ENCODE measurements around the gene RABL2B. TPM values are rescaled to one million over a fixed set of nuclear protein-coding genes. Genes with fewer than 3 reads are reported as not detected.
"Not testable (repeated sequence)": the region's sequence is repeated elsewhere in the genome, so short reads cannot be mapped to it uniquely, and the experiment has no call there.

RABL2B gene
- total RNA-seq (2014; rRNA removed; shearing (Covaris generic)) = 12.5 and 20.8 TPM in 2 replicates
- polyA plus RNA-seq (2015; cell fraction: cytosol; rRNA removed) = 22.3 and 25.2 TPM in 2 replicates
- polyA plus RNA-seq (2015; cell fraction: nucleus; rRNA removed) = 51.6 and 70.0 TPM in 2 replicates

DNA sequence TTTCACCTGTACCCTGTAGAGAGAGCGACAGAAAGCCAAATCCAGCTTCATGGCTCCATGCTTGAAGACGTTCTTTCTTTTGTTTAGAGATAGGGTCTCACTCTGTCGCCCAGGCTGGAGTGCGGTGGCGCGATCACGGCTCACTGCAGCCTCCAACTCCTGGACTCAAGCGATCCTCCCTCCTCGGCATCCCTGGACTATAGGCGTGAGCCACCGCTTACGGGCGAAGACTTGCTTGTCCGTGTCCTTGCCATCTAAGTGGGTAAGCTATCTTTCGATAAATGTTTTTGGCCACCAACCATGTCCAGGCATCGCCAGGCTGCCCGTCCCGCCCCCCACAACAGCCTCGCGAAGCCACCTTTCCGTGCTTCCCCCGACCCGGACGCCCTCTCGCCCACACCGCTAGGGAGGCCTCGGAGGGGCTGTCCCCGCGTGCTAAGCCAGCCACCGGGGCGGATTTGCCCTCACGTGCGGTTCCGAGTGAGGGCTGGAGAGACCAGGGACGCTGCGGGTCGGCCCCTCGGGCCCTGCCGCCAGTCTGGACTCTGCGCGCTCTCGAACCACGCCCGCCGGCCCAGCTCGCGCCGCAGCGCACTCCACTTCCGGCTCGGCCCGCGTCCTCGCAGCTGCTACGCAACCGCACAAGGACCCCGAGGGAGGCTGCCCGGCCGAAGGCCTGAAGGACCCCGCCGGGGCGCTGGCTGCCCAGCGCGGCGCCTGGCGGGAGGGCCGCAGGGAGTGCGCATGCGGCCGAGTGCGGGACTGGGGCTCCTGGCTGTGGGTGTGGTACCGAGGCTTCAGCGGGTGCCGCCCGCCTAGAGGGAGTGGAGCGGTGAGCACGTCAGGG is at the start of gene RABL2B:
Gene RABL2B (minus strand): TSS at position 604 of the 847 bp plus-strand sequence. CDS start 1,342 bp downstream, outside the sequence.
- DNase-seq (ENCODE audit: low read depth) = peak; percentile 88

DNA sequence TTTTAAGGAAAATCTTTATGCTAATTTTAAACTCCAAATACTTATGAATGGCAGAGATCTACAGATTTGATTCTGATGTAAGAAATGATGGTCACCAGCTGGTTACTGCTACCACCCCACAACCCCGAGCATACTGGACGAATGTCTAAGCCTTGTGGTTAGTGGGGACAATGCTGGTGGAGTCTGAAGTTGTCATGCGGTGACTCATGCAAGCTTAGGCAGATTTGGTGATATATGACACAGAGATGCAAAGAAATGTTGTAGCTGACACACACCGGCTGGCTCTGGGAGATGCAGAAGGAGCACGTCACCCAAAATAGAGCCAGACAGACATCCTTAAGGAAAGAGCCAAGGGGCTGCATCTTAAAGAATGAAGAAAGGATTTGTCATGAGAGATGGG is 3.5 kb upstream of the RABL2B start:
- DNase-seq (ENCODE audit: low read depth) = not testable (repeated sequence)

DNA sequence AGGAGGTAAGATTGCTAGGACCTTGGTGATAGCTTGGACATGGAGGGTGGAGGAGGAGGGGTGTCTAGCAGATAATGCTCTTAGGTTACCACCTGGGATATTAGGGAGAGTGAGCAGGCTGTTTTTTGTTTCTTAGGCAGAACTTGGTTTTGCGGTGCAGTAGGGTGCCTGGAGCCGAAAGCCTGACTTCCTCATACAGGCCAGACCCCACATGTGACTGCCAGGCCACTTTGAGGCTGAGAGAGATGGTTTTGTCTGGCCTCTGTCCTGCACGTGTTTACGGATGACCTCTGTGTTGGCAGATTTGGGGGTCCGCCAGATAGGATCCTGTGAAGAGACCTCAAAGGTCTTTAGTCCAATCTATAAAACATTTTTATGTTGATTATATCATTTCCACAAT is 1.9 kb upstream of the RABL2B start:
- not testable (repeated sequence) for DNase-seq (ENCODE audit: low read depth)

DNA sequence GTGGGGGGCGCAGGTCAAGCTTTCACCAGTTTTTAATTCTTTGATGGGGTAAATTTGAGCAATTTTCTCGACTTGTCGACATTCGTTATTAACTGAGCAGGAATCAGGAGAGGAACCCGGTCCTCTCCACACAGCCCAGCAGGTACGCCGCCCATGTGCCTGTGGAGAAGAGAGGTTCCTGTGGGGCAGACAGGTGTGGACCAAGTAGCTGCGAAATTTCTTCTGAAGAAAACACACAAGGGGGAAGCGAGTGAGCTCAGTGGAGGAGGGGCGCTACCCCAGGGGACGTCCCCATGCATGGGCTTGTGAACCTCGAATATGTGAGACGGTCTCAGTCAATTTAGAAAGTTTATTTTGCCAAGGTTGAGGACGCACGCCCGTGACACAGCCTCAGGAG is 442 bp upstream of the RABL2B start:
- not testable (repeated sequence) for DNase-seq (ENCODE audit: low read depth)

DNA sequence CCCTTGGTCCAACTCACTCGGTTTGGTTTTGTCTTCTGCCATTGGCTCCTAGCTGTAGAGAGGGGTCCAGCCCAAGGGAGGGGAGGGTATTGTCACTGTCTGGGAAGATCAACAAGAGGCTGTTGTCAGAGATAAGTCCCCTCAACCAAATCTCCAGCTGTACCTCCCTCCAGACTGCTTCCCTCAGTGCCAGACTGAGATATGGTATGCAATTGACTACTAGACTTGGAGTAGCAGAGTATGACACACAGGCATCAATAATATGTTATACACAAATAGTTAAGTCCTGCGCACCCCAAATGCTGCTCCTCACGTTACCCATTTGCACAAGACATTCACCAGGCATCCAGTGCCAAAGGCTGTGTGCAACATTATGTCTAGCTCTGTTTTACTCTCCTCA is 1.2 kb downstream of the RABL2B start:
- DNase-seq (ENCODE audit: low read depth) = not testable (repeated sequence)

DNA sequence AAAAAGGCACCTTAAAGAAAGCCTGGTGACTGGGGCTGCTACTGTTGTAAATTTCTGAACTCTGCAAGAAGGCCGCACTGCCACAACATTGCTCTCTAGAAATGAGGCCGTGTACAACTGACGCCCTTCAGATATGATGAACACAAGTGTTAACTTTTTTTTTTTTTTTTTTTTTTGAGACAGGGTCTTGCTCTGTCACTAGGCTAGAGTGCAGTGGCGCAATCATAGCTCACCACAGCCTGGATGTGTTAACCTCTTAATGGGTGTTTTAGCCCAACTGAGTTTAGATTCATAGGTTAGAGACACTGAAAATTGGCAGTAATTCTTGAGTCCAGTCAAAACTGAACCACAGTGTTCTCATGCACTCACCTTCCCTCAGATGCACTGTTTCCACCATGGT is 3.2 kb downstream of the RABL2B start:
- DNase-seq (ENCODE audit: low read depth) = not testable (repeated sequence)

DNA sequence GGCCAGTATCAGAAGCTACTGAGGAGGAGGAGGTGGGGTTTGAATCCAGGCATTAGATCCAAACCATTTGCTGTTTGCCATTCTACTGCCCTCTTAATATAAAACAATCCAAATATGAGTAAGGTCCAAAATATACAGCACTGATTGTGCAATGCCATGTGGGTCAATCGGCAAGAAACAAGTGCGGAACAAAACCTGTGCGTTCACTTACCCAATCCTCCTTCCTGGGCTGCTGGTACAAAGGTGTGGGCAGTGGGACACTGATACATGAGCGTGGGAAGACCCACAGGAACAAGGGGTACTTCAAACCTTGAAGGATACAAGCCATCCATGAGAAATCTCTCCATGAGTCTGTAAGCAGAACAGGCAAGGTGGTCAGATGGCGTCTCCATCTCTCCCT is 5.8 kb downstream of the RABL2B start:
- DNase-seq (ENCODE audit: low read depth) = not testable (repeated sequence)

DNA sequence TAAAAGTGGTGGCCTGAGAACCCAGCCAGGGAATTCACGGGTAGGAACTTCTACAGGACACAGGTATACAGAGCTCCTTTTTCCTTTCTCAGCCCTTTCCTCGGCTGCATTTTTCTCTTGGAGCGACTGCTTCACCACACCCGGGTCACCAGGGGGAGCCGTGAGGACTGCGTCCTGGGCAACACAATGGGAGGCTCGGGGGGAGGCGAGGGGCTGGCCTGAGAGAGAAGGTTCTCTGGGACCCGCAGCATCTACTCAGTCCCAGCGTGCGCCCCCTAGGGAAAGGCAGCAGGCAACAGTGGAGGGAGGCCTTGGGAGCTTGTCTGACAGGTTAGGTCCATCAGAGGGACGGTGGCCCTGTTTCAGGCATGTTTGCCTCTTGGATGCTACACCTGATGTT is 8.3 kb downstream of the RABL2B start:
- DNase-seq (ENCODE audit: low read depth) = peak; percentile 73

DNA sequence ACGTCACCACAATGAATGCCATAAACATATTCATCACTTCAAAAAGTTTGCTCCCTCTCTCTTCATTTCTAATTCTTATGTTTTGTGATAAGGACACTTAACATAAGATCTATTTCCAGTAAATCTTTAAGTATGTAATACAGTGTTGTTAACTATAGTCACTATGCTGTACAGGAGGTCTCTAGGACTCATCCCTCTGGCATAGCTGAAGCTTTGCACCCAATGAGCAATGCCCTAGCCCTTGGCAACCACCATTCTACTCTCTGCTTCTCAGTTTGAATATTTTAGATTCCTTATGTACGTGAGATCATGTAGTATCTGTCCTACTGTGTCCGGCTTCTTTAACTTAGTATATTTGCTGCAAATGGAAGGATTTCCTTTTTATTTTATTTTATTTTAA is 19.1 kb downstream of the RABL2B start:
- not testable (repeated sequence) for DNase-seq (ENCODE audit: low read depth)

DNA sequence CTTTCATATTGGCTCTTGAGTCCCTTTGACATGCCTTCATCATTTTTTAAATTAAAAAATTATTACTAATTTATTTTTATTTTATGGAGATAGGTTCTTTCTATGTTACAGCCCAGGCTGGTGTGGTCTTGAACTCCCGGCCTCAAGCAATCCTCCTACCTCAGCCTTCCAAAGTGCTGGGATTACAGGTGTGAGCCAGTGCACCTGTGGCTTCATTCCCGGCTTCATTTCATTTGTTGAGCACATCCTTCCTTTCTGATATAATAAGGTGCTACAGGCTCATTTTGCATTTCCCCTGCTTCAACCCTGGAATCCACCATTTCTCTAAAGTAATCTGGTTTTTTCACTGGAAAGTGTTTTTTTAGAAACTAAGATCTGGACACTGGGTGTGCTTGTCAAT is 21.6 kb downstream of the RABL2B start:
- DNase-seq (ENCODE audit: low read depth) = not testable (repeated sequence)

DNA sequence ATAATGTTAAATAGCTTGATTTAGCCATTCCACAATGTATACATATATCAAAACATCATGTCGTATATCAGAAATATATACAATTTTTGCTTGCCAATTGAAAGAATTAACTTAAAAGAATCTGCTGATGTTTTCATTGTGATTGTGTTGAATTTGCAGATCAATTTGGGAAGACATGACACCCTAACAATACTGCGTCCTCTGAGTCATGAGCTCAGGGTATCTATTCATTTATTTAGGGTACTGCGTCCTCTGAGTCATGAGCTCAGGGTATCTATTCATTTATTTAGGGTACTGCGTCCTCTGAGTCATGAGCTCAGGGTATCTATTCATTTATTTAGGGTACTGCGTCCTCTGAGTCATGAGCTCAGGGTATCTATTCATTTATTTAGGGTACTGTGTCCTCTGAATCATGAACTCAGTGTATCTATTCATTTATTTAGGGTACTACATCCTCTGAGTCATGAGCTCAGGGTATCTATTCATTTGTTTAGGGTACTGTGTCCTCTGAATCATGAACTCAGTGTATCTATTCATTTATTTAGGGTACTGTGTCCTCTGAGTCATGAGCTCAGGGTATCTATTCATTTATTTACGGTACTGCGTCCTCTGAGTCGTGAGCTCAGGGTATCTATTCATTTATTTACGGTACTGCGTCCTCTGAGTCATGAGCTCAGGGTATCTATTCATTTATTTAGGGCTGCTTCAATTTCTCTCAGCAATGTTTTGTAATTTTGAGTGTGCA is 23.7 kb downstream of the RABL2B start:
- peak; percentile 42 for DNase-seq (ENCODE audit: low read depth)

DNA sequence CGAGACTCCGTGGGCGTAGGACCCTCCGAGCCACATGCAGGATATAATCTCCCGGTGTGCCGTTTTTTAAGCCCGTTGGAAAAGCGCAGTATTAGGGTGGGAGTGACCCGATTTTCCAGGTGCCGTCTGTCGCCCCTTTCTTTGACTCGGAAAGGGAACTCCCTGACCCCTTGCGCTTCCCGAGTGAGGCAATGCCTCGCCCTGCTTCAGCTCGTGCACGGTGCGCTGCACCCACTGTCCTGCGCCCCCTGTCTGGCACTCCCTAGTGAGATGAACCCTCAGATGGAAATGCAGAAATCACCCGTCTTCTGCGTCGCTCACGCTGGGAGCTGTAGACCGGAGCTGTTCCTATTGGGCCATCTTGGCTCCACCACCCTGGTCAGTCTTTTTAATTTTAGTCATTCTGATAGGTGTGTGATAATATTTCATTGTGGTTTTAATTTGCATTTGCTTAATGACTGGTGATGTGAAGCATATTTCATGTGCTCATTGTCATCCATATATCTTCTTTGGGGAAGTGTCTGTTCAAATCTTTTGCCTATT is 26.4 kb downstream of the RABL2B start:
- not testable (repeated sequence) for DNase-seq (ENCODE audit: low read depth)

DNA sequence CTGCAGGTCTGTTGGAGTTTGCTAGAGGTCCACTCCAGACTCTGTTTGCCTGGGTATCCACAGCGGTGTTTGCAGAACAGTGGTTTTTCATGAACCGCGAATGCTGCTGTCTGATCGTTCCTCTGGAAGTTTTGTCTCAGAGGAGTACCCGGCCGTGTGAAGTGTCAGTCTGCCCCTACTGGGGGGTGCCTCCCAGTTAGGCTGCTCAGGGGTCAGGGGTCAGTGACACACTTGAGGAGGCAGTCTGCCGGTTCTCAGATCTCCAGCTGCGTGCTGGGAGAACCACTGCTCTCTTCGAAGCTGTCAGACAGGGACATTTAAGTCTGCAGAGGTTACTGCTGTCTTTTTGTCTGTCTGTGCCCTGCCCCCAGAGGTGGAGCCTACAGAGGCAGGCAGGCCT is 27.0 kb downstream of the RABL2B start:
- not testable (repeated sequence) for DNase-seq (ENCODE audit: low read depth)

DNA sequence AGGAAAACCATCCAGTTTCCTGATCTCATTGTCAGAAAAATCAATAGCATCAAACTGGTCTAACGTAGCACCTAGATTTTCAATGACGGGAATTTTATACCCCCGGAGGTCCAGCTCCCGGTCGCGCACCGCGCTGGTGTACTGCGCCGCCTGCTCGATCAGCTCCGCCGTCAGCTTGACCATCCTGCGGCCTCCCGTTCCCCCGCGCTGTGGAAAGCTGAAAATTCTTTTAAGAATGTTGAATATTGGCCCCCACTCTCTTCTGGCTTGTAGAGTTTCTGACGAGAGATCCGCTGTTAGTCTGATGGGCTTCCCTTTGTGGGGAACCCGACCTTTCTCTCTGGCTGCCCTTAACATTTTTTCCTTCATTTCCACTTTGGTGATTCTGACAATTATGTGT is 28.2 kb downstream of the RABL2B start:
- DNase-seq (ENCODE audit: low read depth) = not testable (repeated sequence)

DNA sequence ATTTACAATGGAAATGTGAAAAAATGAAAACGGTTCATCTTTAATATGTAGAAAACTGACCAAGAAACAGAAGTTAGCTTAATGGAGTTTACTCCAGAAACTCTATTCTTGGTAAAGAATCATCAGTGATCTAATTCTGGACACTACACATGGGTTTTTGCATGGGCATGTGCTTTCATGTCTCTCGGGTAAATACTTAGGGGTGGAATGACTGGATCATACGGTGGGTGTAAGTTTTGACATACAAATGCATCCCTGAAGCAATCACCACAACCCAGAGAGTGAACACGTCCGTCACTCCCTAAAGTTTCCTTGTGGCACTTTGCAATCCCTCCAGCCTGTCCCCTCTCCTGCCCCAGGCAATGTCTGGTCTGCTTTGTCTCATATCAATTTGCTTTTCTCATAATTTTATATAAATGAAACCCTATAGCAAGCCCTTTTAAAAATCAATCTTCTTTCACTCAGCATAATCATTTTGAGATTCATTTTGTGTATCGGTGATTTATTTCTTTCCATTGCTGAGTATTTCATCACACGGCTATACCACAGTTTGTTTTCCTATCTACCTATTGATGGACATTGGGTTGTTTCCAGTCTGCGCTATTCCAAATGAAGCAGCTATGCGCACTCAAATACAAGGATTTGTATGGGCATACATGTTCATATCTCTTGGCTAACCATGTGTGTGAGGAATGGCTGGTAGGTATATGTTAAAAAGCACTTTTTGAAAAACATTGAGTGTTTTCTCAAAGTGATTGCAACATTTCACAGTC is 33.9 kb downstream of the RABL2B start:
- not testable (repeated sequence) for DNase-seq (ENCODE audit: low read depth)

DNA sequence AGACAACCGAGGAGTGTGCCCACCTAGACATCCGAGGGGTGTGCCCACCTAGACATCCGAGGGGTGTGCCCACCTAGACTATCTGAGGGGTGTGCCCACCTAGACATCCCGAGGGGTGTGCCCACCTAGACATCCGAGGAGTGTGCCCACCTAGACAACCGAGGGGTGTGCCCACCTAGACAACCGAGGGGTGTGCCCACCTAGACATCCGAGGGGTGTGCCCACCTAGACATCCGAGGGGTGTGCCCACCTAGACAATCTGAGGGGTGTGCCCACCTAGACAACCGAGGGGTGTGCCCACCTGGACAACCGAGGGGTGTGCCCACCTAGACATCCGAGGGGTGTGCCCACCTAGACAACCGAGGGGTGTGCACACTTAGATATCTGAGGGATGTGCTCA is 34.8 kb downstream of the RABL2B start:
- not testable (repeated sequence) for DNase-seq (ENCODE audit: low read depth)

DNA sequence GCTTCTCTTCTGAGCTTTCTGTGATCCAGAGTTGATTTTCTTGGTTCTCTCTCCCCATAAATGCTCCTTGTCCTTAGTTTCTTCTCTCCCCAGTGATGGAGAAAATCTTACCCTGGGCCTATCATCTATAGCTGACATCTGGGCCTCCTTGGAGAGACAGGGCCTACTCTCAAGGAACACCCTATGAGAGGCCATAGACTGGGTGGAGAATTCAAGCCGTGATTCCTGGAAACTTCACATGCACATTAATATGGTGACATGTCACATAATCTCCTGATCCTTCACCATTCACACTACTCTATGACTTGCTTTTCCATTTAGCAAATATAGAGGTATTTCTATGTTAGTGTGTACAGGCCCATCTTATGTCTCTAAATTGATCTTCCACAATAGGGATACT is 35.9 kb downstream of the RABL2B start:
- not testable (repeated sequence) for DNase-seq (ENCODE audit: low read depth)

DNA sequence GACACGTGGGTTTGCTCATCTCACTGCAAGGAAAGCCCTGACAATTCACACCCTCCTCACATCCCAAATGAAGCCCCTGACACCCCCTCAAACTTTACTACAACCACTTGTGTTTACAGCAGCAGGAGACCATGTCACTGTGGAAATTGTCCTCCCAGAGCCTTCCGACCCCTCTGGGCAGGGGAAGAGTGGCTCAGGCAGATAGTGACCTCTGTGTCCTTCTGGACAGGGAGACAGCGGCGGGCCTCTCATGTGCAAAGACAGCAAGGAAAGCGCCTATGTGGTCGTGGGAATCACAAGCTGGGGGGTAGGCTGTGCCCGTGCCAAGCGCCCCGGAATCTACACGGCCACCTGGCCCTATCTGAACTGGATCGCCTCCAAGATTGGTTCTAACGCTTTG is 39.0 kb downstream of the RABL2B start:
- DNase-seq (ENCODE audit: low read depth) = not testable (repeated sequence)

DNA sequence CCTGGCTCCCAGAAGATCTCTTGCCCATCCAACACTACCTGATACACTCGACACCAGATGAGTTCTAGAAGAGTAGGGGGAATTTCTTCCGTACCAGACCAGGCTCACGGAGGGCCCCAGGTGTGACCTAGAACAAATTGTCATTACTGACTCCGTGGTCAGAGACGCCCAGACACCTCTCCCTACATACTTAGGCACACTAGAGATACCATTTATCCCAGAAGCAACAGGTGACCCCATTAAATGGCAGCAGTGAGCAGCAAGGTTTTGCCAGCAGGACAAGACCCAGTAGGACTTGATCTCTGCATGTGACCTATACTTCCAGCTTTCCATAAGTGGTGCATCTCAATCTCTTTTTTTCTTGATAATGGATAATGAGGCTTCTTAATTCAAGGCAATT is 42.7 kb downstream of the RABL2B start:
- DNase-seq (ENCODE audit: low read depth) = not testable (repeated sequence)

DNA sequence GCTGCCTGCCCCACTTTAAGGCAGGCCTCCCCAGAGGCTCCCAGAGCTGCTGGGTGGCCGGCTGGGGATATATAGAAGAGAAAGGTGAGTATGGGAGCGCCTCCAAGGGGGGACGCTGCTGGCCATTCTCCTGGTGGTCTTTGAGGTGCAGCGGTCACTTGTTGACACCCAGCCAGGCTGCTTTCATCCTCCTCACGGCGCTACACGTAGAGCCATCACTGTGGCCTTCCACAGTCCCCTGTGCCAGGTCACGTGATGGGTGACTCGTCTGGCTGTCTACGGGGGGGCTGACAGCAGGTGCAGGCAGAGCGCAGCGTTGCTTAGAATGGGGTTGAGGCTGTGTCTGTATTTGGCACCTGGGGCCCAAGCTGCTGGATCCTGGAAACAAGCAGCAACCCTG is 43.5 kb downstream of the RABL2B start:
- no peak for DNase-seq (ENCODE audit: low read depth)

DNA sequence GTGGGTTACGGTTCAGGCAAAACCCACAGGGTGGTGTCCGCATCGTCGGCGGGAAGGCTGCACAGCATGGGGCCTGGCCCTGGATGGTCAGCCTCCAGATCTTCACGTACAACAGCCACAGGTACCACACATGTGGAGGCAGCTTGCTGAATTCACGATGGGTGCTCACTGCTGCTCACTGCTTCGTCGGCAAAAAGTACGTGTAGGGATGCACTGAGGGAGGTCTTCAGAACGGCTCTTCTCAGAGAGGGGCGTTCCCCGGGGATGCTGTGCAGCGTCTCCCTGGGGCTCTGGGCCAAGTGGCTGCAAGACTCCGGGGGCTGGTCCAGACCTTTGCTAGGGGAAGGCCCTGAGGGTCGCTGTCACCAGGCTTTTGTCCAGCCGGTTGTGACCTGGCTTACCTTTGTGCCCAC is 44.2 kb downstream of the RABL2B start:
- no peak for DNase-seq (ENCODE audit: low read depth)
